Kidney epithelial cell (primary cell): ENCODE measurements around the gene ZBTB3. TPM values are rescaled to one million over a fixed set of nuclear protein-coding genes. Genes with fewer than 3 reads are reported as not detected.
"Not testable (repeated sequence)": the region's sequence is repeated elsewhere in the genome, so short reads cannot be mapped to it uniquely, and the experiment has no call there.

Experiments used
- DNase-seq: peaks from one replicate; pipeline ENCODE4 v3.0.0-alpha.2; 2010; ENCODE audit warnings: low read depth
- H3K27me3 ChIP-seq: 2 replicates; pipeline ENCODE4 v1.6.0; 2011; ENCODE audit warnings: low read length; ENCODE audit not compliant: control insufficient read depth, insufficient read depth
- H3K36me3 ChIP-seq: 2 replicates; pipeline ENCODE4 v1.5.1; 2011; ENCODE audit warnings: low read length; ENCODE audit not compliant: control insufficient read depth, insufficient read depth
- H3K4me3 ChIP-seq: 2 replicates; pipeline ENCODE4 v1.5.1; 2011; ENCODE audit warnings: low read depth, mild to moderate bottlenecking, control low read depth, low read length
- total RNA-seq: library from RNA; depleted of rRNA; stranded (reverse); fragments of >200 nt; gene quantifications from 2 replicates; pipeline ENCODE4 v1.2.3, GENCODE V29; 2015
- TF ChIP-seq, protein P1 (sequence below): IDR thresholded peaks from 2 replicates; pipeline ENCODE4 v1.5.1; 2011; ENCODE audit warnings: mild to moderate bottlenecking, moderate library complexity, low read length, control low read depth, inconsistent platforms; ENCODE audit not compliant: insufficient read depth, poor library complexity, severe bottlenecking

The ZBTB3 gene
- total RNA-seq, 1 donor from 2014 or later = 17.3 TPM

DNA sequence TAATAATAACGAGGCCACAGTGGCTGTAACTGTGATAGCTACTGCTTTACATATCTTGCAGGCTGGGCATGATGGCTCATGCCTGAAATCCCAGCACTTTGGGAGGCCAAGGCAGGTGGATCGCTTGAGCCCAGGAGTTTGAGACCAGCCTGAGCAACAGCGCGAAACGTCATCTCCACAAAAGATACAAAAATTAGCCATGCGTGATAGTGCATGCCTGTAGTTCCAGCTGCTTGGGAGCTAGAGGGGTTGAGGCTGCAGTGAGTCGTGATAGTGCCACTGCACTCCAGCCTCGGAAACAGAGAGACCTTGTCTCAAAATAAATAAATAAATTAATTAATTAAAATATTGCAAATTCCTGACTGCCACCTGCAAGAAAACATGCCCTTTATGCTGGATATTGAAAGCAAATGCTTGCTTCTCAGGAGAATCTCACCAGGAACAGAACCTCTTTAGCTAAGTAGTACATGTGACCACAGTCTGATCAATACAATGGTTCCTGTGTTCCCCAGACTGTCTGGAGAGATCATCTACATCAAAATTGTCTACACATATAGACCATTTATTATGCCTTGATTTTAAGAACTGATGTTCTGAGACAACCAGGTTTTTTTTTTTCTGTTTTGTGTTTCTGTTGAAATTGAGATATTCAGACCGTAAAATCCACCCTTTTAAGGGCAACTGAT lies 6.3 kb downstream of the ZBTB3 start:
- no peaks in the 10 kb centered on the region for H3K27me3 ChIP-seq
- no peak for DNase-seq
- H3K36me3 ChIP-seq = no peaks in the 10 kb centered on the region
- TF ChIP-seq, protein P1, sequence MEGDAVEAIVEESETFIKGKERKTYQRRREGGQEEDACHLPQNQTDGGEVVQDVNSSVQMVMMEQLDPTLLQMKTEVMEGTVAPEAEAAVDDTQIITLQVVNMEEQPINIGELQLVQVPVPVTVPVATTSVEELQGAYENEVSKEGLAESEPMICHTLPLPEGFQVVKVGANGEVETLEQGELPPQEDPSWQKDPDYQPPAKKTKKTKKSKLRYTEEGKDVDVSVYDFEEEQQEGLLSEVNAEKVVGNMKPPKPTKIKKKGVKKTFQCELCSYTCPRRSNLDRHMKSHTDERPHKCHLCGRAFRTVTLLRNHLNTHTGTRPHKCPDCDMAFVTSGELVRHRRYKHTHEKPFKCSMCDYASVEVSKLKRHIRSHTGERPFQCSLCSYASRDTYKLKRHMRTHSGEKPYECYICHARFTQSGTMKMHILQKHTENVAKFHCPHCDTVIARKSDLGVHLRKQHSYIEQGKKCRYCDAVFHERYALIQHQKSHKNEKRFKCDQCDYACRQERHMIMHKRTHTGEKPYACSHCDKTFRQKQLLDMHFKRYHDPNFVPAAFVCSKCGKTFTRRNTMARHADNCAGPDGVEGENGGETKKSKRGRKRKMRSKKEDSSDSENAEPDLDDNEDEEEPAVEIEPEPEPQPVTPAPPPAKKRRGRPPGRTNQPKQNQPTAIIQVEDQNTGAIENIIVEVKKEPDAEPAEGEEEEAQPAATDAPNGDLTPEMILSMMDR = no peak
- H3K4me3 ChIP-seq = no peak overlapping the region

DNA sequence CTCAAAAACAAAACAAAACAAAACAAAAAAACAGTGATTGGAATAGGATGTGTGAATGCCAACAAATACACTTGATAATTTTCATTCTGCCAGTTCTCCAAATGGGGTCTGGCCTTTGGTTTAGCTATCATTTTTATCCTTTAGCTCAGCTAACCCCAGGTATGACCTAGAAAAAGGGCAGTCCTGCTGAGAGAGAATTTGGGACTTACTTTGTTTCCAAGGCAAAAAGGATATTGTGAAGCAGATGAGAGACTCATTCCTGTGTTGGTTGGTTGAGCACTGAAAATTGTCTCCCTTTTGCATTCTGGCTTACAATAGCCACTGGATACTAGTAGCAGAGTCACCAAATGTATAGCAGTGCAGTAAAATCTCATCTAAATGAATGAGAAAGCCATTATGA lies 16.8 kb downstream of the ZBTB3 start:
- Histone ChIP-seq H3K27me3 (no peaks in the 10 kb centered on the region), H3K4me3 (no peak overlapping the region), H3K36me3 (peaks cover 1% of the 10 kb centered on the region)
- TF ChIP-seq, protein P1 = no peak
- DNase-seq = no peak

DNA sequence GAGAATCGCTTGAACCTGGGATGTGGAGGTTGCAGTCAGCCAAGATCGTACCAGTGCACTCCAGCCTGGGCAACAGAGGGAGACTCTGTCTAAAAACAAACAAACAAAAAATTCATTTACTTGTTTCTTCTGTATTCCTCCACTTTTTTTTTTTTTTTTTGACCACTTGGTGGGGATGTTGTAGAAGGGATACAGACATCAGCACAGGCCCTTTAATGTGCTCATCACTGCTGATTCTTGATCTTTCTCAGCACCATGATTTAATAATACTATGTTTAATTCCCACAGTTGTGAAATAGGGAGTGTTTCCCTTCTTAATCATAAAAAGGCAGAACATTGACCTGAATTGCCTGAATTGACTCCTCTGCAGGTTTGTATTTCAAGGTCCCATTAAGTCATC lies 21.1 kb downstream of the ZBTB3 start:
- TF ChIP-seq, protein P1 = no peak
- H3K27me3 ChIP-seq = no peaks in the 10 kb centered on the region
- no peak overlapping the region for H3K4me3 ChIP-seq
- H3K36me3 ChIP-seq = peaks cover 1% of the 10 kb centered on the region
- DNase-seq = no peak

DNA sequence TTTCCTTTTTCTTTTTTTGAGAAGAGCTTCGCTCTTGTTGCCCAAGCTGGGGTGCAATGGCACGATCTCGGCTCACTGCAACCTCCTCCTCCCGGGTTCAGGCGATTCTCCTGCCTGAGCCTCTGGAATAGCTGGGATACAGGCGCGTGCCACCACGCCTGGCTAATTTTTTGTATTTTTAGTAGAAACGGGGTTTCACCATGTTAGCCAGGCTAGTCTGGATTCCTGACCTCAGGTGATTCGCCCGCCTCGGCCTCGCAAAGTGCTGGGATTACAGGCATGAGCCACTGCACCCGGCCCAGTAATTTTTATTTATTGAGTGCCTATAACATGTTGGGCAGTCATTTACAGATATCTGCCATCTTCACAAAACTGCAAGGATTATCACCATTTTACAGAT lies 23.9 kb downstream of the ZBTB3 start:
- not testable (repeated sequence) for H3K36me3 ChIP-seq, DNase-seq
- H3K4me3 ChIP-seq = peak overlapping the region; percentile 96

DNA sequence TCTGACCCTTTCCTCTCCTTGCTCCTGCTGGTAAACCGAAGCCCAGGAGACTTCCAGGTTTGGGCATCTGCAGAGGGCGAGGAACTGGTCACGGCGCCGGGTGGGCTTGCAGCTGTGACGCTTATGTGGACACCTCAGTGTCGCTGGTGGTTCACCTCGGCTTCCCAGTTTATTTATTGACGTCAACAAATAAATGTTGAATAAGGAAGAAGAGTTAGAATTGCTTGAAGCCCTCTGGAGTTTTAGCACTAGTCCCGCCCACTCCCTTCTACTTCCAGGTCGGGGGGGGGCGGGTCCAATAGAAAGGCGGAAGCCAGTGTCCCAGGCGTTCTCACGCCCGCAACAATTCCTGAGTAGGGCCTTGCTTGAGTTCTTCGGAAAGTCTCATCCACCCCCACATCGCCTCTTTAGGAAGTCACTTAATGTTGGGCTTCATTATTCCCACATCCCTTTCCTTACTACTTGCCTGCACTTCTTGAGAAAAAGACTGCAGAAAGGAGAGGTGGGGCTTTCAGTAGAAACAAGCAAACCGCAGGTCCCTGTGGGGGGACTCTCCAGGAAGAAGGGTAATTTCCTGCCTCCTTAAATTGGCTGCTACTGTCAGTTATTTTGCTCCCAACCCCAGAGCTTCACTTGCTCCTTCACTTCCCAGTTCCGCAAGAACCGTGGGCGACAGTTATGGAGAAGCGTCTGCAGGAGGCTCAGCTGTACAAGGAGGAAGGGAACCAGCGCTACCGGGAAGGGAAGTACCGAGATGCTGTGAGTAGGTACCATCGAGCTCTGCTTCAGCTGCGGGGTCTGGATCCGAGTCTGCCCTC lies 25.6 kb downstream of the ZBTB3 start, which contains the start of gene TTC9C:
Gene TTC9C (plus strand): TSS at position 316 of the 818 bp plus-strand sequence. CDS start 363 bp downstream, at position 679.
- no peaks in the 10 kb centered on the region for H3K27me3 ChIP-seq
- TF ChIP-seq, protein P1 = no peak
- peak; percentile 60 for DNase-seq
- no peaks in the 10 kb centered on the region for H3K36me3 ChIP-seq
- H3K4me3 ChIP-seq = peak within 1 kb of the TSS; percentile 96

More for the DNA sequence above, 23.9 kb downstream of the ZBTB3 start:
- H3K27me3 ChIP-seq = not testable (repeated sequence)

DNA sequence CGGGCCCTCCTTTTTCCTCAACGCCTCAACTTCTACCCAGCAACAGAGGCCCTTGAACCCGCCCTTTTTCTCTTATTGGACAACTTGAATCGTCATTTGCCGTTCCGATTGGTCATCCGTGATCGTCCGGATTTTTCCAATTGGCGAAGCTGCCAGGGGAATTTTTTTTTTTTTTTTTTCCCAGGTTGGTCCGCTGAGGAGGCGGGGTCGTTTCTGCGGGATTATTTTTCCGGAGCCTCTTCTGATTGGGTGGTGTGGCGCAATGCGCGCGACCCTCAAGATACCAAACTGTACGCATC lies 26.1 kb downstream of the ZBTB3 start:
- Histone ChIP-seq H3K36me3 (no peaks in the 10 kb centered on the region), H3K4me3 (peak overlapping the region; percentile 96)
- TF ChIP-seq, protein P1 = no peak

More for the DNA sequence above, 26.1 kb downstream of the ZBTB3 start:
- DNase-seq = peak; percentile 86
- H3K27me3 ChIP-seq = no peaks in the 10 kb centered on the region
